Epithelial cell of proximal tubule (primary cell): Measurements from ENCODE around the gene IMMP2L. TPM values are rescaled to one million over a fixed set of nuclear protein-coding genes. Genes with fewer than 3 reads are reported as not detected.

ENCODE experiments used
- DNase-seq: peaks from one replicate; pipeline ENCODE4 v3.0.0-alpha.2; 2011; ENCODE audit warnings: low read depth
- H3K4me3 ChIP-seq: 2 replicates; pipeline ENCODE4 v1.5.1; 2011; ENCODE audit warnings: low read depth, mild to moderate bottlenecking, low read length
- CTCF ChIP-seq: conservative IDR thresholded peaks from 2 replicates; pipeline ENCODE4 v1.5.1; 2012; ENCODE audit warnings: low read depth, mild to moderate bottlenecking, low read length
- total RNA-seq: library from RNA; depleted of rRNA; stranded (reverse); fragments of >200 nt; gene quantifications from 2 replicates; pipeline ENCODE4 v1.2.3, GENCODE V29; 2015

Gene IMMP2L
- total RNA-seq, 1 donor from 2014 or later: 8.4 TPM

- no peak for DNase-seq
- TF ChIP-seq CTCF: no peak
- no peak overlapping the region for H3K4me3 ChIP-seq
These were observed 494.6 kb downstream of the IMMP2L start for GRCh38 chr7:111067682-111068081.

GRCh38 chr7:111067251-111067650 lies 495.0 kb downstream of the IMMP2L start:
- DNase-seq: no peak
- no peak overlapping the region for H3K4me3 ChIP-seq
- no peak for TF ChIP-seq CTCF

- no peak overlapping the region for H3K4me3 ChIP-seq
- no peak for TF ChIP-seq CTCF
- DNase-seq: no peak
These were observed 499.1 kb downstream of the IMMP2L start for GRCh38 chr7:111063166-111063565.

GRCh38 chr7:111059833-111060232 lies 502.5 kb downstream of the IMMP2L start:
- no peak overlapping the region for H3K4me3 ChIP-seq
- no peak for TF ChIP-seq CTCF
- no peak for DNase-seq

- no peak for DNase-seq
- no peak overlapping the region for H3K4me3 ChIP-seq
- TF ChIP-seq CTCF: no peak
These were observed 505.2 kb downstream of the IMMP2L start for GRCh38 chr7:111057066-111057465.

- DNase-seq: no peak
- TF ChIP-seq CTCF: no peak
- no peak overlapping the region for H3K4me3 ChIP-seq
These were observed 505.9 kb downstream of the IMMP2L start for GRCh38 chr7:111056371-111056770.

GRCh38 chr7:111053035-111053434 lies 509.3 kb downstream of the IMMP2L start:
- H3K4me3 ChIP-seq: no peak overlapping the region
- no peak for DNase-seq
- no peak for TF ChIP-seq CTCF
